NCI-H446 (cell line): ENCODE data around the gene TASP1.
A peak's percentile ranks its signal among the peaks of the same experiment; 100 is the strongest.

ENCODE experiments used
- DNase-seq, 2 experiments: peaks; one replicate each; lab custom pipeline; 2025; lab: John Stamatoyannopoulos, UW

TASP1 gene

GRCh38 chr20:13571662-13572061, 67.1 kb downstream of the TASP1 start:
- DNase-seq, result no peak

- no peak for DNase-seq
Observed at GRCh38 chr20:13567663-13568062, 71.1 kb downstream of the TASP1 start.

GRCh38 chr20:13563854-13564253, 74.9 kb downstream of the TASP1 start:
- DNase-seq, result no peak

- no peak for DNase-seq
Observed at GRCh38 chr20:13554706-13555105, 84.0 kb downstream of the TASP1 start.

GRCh38 chr20:13554076-13554475, 84.7 kb downstream of the TASP1 start:
- DNase-seq, result no peak

GRCh38 chr20:13552061-13552460, 86.7 kb downstream of the TASP1 start:
- no peak for DNase-seq

GRCh38 chr20:13549451-13549850, 89.3 kb downstream of the TASP1 start:
- no peak for DNase-seq

GRCh38 chr20:13546497-13547131, 92.1 kb downstream of the TASP1 start:
- peak; percentile 38 to 75 for DNase-seq

- DNase-seq, result no peak
Observed at GRCh38 chr20:13545790-13546189, 92.9 kb downstream of the TASP1 start.

GRCh38 chr20:13543783-13544182, 94.9 kb downstream of the TASP1 start:
- no peak for DNase-seq

GRCh38 chr20:13535627-13536026, 103.1 kb downstream of the TASP1 start:
- DNase-seq, result no peak

GRCh38 chr20:13533946-13534345, 104.8 kb downstream of the TASP1 start:
- no peak for DNase-seq

- DNase-seq, result no peak
Observed at GRCh38 chr20:13530146-13530545, 108.6 kb downstream of the TASP1 start.

- DNase-seq, result no peak
Observed at GRCh38 chr20:13526551-13526950, 112.2 kb downstream of the TASP1 start.

GRCh38 chr20:13525225-13525940, 113.3 kb downstream of the TASP1 start:
- no peak for DNase-seq

- no peak for DNase-seq
Observed at GRCh38 chr20:13524339-13524738, 114.4 kb downstream of the TASP1 start.

- DNase-seq, result no peak
Observed at GRCh38 chr20:13517831-13518230, 120.9 kb downstream of the TASP1 start.

GRCh38 chr20:13515796-13516558, 122.8 kb downstream of the TASP1 start:
- no peak for DNase-seq

- no peak for DNase-seq
Observed at GRCh38 chr20:13515291-13515690, 123.4 kb downstream of the TASP1 start.

GRCh38 chr20:13510837-13511488, 127.8 kb downstream of the TASP1 start:
- no peak for DNase-seq

GRCh38 chr20:13507646-13508045, 131.1 kb downstream of the TASP1 start:
- no peak for DNase-seq

- no peak for DNase-seq
Observed at GRCh38 chr20:13501500-13501899, 137.2 kb downstream of the TASP1 start.

GRCh38 chr20:13494019-13494418, 144.7 kb downstream of the TASP1 start:
- no peak for DNase-seq
